Panc1 (cell line): ENCODE data around the gene HOXC9.

Source experiments
- CTCF ChIP-seq: fragments of 450-650 bp; IDR thresholded peaks from 2 replicates; pipeline ENCODE4 v1.5.1; 2017; ENCODE audit warnings: mild to moderate bottlenecking
- REST ChIP-seq, 2 experiments: IDR thresholded peaks; 2 replicates each; pipeline ENCODE4 v1.6.1; 2011 to 2012; ENCODE audit warnings: low read depth in 2 of 2, control low read depth in 1 of 2, low read length in 1 of 2, mild to moderate bottlenecking in 1 of 2, moderate library complexity in 1 of 2; ENCODE audit not compliant: insufficient read depth in 1 of 2

DNA sequence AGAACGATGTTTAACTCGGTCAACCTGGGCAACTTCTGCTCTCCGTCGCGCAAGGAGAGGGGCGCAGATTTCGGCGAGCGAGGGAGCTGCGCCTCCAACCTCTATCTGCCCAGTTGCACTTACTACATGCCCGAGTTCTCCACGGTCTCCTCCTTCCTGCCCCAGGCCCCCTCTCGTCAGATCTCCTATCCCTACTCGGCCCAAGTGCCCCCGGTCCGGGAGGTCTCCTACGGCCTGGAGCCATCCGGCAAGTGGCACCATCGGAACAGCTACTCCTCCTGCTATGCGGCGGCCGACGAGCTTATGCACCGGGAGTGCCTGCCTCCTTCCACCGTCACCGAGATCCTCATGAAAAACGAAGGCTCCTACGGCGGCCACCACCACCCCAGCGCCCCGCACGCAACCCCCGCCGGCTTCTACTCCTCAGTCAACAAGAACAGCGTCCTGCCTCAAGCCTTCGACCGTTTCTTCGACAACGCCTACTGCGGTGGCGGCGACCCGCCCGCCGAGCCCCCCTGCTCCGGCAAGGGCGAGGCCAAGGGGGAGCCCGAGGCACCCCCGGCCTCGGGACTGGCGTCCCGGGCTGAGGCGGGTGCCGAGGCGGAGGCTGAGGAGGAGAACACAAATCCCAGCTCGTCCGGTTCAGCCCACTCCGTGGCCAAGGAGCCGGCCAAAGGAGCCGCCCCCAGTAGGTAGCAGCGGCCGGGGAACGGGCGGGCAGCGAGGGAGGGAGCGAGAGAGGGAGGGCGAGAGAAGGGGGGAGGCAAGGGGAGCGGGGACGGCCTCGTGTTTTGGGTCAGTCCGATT is 26.5 kb upstream of the HOXC9 start:
- no peak for TF ChIP-seq REST (IDR thresholded peaks at IDR 0.05; ENCODE audit: insufficient read depth in 1 of 2, low read depth in 2 of 2, low read length in 1 of 2)
- no peak for TF ChIP-seq CTCF
